Measurements from ENCODE around the gene REG1A. TPM values are rescaled to one million over a fixed set of nuclear protein-coding genes. Genes with fewer than 3 reads are reported as not detected.

REG1A gene
- 0.45 TPM for polyA plus RNA-seq (2013, experiment 1 of 2)
- not detected for polyA plus RNA-seq (2013, experiment 2 of 2)

- Histone ChIP-seq H3K27ac (ENCODE audit: low read depth, low read length) (no peak within 1 kb of the TSS), H3K9ac (ENCODE audit: low read depth, low read length) (no peak within 1 kb of the TSS), H3K36me3 (ENCODE audit: insufficient read depth, low read length) (no peaks in the 10 kb centered on the region), H3K9me3 (ENCODE audit: insufficient read depth, low read depth, low read length) (no peaks in the 10 kb centered on the region), H3K4me3 (ENCODE audit: low read length) (no peak within 1 kb of the TSS), H3K27me3 (ENCODE audit: insufficient read depth, low read length) (no peaks in the 10 kb centered on the region), H3K4me1 (ENCODE audit: insufficient read depth, low read length) (no peaks in the 10 kb centered on the region)
- WGBS = 78% methylated on average over 6 of the region's 6 CpGs
Observed at GRCh38 chr2:79120194-79120713, at the start of gene REG1A. Gene REG1A (plus strand): TSS chr2:79120488. CDS start chr2:79120862, 374 bp downstream.

- no peak overlapping the region for H3K9ac ChIP-seq (ENCODE audit: low read depth, low read length)
- H3K4me1 ChIP-seq (ENCODE audit: insufficient read depth, low read length) = no peaks in the 10 kb centered on the region
- H3K27me3 ChIP-seq (ENCODE audit: insufficient read depth, low read length) = no peaks in the 10 kb centered on the region
- WGBS = 95% methylated on average over 2 of the region's 2 CpGs
- no peak overlapping the region for H3K27ac ChIP-seq (ENCODE audit: low read depth, low read length)
- no peaks in the 10 kb centered on the region for H3K36me3 ChIP-seq (ENCODE audit: insufficient read depth, low read length)
- no peaks in the 10 kb centered on the region for H3K9me3 ChIP-seq (ENCODE audit: insufficient read depth, low read depth, low read length)
- no peak overlapping the region for H3K4me3 ChIP-seq (ENCODE audit: low read length)
Observed at GRCh38 chr2:79071078-79071477, 49.2 kb upstream of the REG1A start.

GRCh38 chr2:79082987-79083386, 37.3 kb upstream of the REG1A start:
- Histone ChIP-seq H3K36me3 (ENCODE audit: insufficient read depth, low read length) (no peaks in the 10 kb centered on the region), H3K27me3 (ENCODE audit: insufficient read depth, low read length) (no peaks in the 10 kb centered on the region), H3K4me1 (ENCODE audit: insufficient read depth, low read length) (peaks cover 9% of the 10 kb centered on the region; the same call in 1 of the 2 replicates), H3K9me3 (ENCODE audit: insufficient read depth, low read depth, low read length) (no peaks in the 10 kb centered on the region), H3K9ac (ENCODE audit: low read depth, low read length) (no peak overlapping the region), H3K27ac (ENCODE audit: low read depth, low read length) (no peak overlapping the region), H3K4me3 (ENCODE audit: low read length) (no peak overlapping the region)
- 98% methylated on average over 5 of the region's 5 CpGs for WGBS

GRCh38 chr2:79083597-79084251, 36.6 kb upstream of the REG1A start:
- Histone ChIP-seq H3K4me1 (ENCODE audit: insufficient read depth, low read length) (peaks cover 9% of the 10 kb centered on the region; the same call in 1 of the 2 replicates), H3K27me3 (ENCODE audit: insufficient read depth, low read length) (no peaks in the 10 kb centered on the region), H3K9ac (ENCODE audit: low read depth, low read length) (no peak overlapping the region), H3K4me3 (ENCODE audit: low read length) (no peak overlapping the region), H3K9me3 (ENCODE audit: insufficient read depth, low read depth, low read length) (no peaks in the 10 kb centered on the region), H3K27ac (ENCODE audit: low read depth, low read length) (no peak overlapping the region), H3K36me3 (ENCODE audit: insufficient read depth, low read length) (no peaks in the 10 kb centered on the region)

GRCh38 chr2:79084495-79085135, 35.7 kb upstream of the REG1A start:
- Histone ChIP-seq H3K4me1 (ENCODE audit: insufficient read depth, low read length) (peaks cover 9% of the 10 kb centered on the region; the same call in 1 of the 2 replicates), H3K4me3 (ENCODE audit: low read length) (no peak overlapping the region), H3K36me3 (ENCODE audit: insufficient read depth, low read length) (no peaks in the 10 kb centered on the region), H3K9ac (ENCODE audit: low read depth, low read length) (no peak overlapping the region), H3K27me3 (ENCODE audit: insufficient read depth, low read length) (no peaks in the 10 kb centered on the region), H3K9me3 (ENCODE audit: insufficient read depth, low read depth, low read length) (no peaks in the 10 kb centered on the region), H3K27ac (ENCODE audit: low read depth, low read length) (no peak overlapping the region)
- 89% methylated on average over 3 of the region's 3 CpGs for WGBS

- Histone ChIP-seq H3K9ac (ENCODE audit: low read depth, low read length) (no peak overlapping the region), H3K4me1 (ENCODE audit: insufficient read depth, low read length) (peaks cover 9% of the 10 kb centered on the region; the same call in 1 of the 2 replicates), H3K27ac (ENCODE audit: low read depth, low read length) (no peak overlapping the region), H3K9me3 (ENCODE audit: insufficient read depth, low read depth, low read length) (no peaks in the 10 kb centered on the region), H3K4me3 (ENCODE audit: low read length) (no peak overlapping the region), H3K36me3 (ENCODE audit: insufficient read depth, low read length) (no peaks in the 10 kb centered on the region), H3K27me3 (ENCODE audit: insufficient read depth, low read length) (no peaks in the 10 kb centered on the region)
- 98% methylated on average over 3 of the region's 3 CpGs for WGBS
Observed at GRCh38 chr2:79085382-79085781, 34.9 kb upstream of the REG1A start.

GRCh38 chr2:79086255-79086654, 34.0 kb upstream of the REG1A start:
- no peak overlapping the region for H3K9ac ChIP-seq (ENCODE audit: low read depth, low read length)
- H3K9me3 ChIP-seq (ENCODE audit: insufficient read depth, low read depth, low read length) = no peaks in the 10 kb centered on the region
- H3K4me3 ChIP-seq (ENCODE audit: low read length) = no peak overlapping the region
- H3K4me1 ChIP-seq (ENCODE audit: insufficient read depth, low read length) = peaks cover 9% of the 10 kb centered on the region; the same call in 1 of the 2 replicates
- no peak overlapping the region for H3K27ac ChIP-seq (ENCODE audit: low read depth, low read length)
- 95% methylated on average over 2 of the region's 4 CpGs for WGBS
- no peaks in the 10 kb centered on the region for H3K36me3 ChIP-seq (ENCODE audit: insufficient read depth, low read length)
- H3K27me3 ChIP-seq (ENCODE audit: insufficient read depth, low read length) = no peaks in the 10 kb centered on the region

GRCh38 chr2:79087785-79088364, 32.4 kb upstream of the REG1A start, which contains the start of gene REG1B:
Gene REG1B (minus strand): TSS chr2:79087993. CDS start chr2:79087612, 381 bp downstream.
- H3K4me1 ChIP-seq (ENCODE audit: insufficient read depth, low read length) = peaks cover 9% of the 10 kb centered on the region; the same call in 1 of the 2 replicates
- H3K9me3 ChIP-seq (ENCODE audit: insufficient read depth, low read depth, low read length) = no peaks in the 10 kb centered on the region
- H3K27ac ChIP-seq (ENCODE audit: low read depth, low read length) = no peak within 1 kb of the TSS
- H3K27me3 ChIP-seq (ENCODE audit: insufficient read depth, low read length) = no peaks in the 10 kb centered on the region
- no peaks in the 10 kb centered on the region for H3K36me3 ChIP-seq (ENCODE audit: insufficient read depth, low read length)
- no peak within 1 kb of the TSS for H3K9ac ChIP-seq (ENCODE audit: low read depth, low read length)
- whole genome bisulfite sequencing = 93% methylated on average over 2 of the region's 2 CpGs
- H3K4me3 ChIP-seq (ENCODE audit: low read length) = no peak within 1 kb of the TSS

- no peak overlapping the region for H3K27ac ChIP-seq (ENCODE audit: low read depth, low read length)
- H3K4me1 ChIP-seq (ENCODE audit: insufficient read depth, low read length) = no peaks in the 10 kb centered on the region
- H3K4me3 ChIP-seq (ENCODE audit: low read length) = no peak overlapping the region
- WGBS = 97% methylated on average over 4 of the region's 4 CpGs
- no peaks in the 10 kb centered on the region for H3K9me3 ChIP-seq (ENCODE audit: insufficient read depth, low read depth, low read length)
- no peaks in the 10 kb centered on the region for H3K36me3 ChIP-seq (ENCODE audit: insufficient read depth, low read length)
- H3K27me3 ChIP-seq (ENCODE audit: insufficient read depth, low read length) = no peaks in the 10 kb centered on the region
- H3K9ac ChIP-seq (ENCODE audit: low read depth, low read length) = no peak overlapping the region
Observed at GRCh38 chr2:79090693-79091092, 29.6 kb upstream of the REG1A start.

- H3K4me1 ChIP-seq (ENCODE audit: insufficient read depth, low read length) = no peaks in the 10 kb centered on the region
- WGBS = 97% methylated on average over 6 of the region's 6 CpGs
- H3K4me3 ChIP-seq (ENCODE audit: low read length) = no peak overlapping the region
- H3K36me3 ChIP-seq (ENCODE audit: insufficient read depth, low read length) = no peaks in the 10 kb centered on the region
- H3K9ac ChIP-seq (ENCODE audit: low read depth, low read length) = no peak overlapping the region
- H3K9me3 ChIP-seq (ENCODE audit: insufficient read depth, low read depth, low read length) = peaks cover 10% of the 10 kb centered on the region; the same call in 1 of the 2 replicates
- H3K27ac ChIP-seq (ENCODE audit: low read depth, low read length) = no peak overlapping the region
- H3K27me3 ChIP-seq (ENCODE audit: insufficient read depth, low read length) = no peaks in the 10 kb centered on the region
Observed at GRCh38 chr2:79097843-79098242, 22.4 kb upstream of the REG1A start.

GRCh38 chr2:79099140-79099686, 21.1 kb upstream of the REG1A start:
- Histone ChIP-seq H3K27me3 (ENCODE audit: insufficient read depth, low read length) (no peaks in the 10 kb centered on the region), H3K27ac (ENCODE audit: low read depth, low read length) (no peak overlapping the region), H3K36me3 (ENCODE audit: insufficient read depth, low read length) (no peaks in the 10 kb centered on the region), H3K9me3 (ENCODE audit: insufficient read depth, low read depth, low read length) (peaks cover 10% of the 10 kb centered on the region; the same call in 1 of the 2 replicates), H3K4me3 (ENCODE audit: low read length) (no peak overlapping the region), H3K4me1 (ENCODE audit: insufficient read depth, low read length) (no peaks in the 10 kb centered on the region), H3K9ac (ENCODE audit: low read depth, low read length) (no peak overlapping the region)
- 97% methylated on average over 7 of the region's 7 CpGs for WGBS
